Activated effector memory CD4-positive, alpha-beta T cell treated with Interleukin-2 at 50 U/mL for 16 hours (primary cell): ENCODE results near the gene ITPRID2.

Experiments used
- DNase-seq: peaks from one replicate; pipeline ENCODE4 v3.0.0-alpha.2; 2020

The ITPRID2 gene

DNA sequence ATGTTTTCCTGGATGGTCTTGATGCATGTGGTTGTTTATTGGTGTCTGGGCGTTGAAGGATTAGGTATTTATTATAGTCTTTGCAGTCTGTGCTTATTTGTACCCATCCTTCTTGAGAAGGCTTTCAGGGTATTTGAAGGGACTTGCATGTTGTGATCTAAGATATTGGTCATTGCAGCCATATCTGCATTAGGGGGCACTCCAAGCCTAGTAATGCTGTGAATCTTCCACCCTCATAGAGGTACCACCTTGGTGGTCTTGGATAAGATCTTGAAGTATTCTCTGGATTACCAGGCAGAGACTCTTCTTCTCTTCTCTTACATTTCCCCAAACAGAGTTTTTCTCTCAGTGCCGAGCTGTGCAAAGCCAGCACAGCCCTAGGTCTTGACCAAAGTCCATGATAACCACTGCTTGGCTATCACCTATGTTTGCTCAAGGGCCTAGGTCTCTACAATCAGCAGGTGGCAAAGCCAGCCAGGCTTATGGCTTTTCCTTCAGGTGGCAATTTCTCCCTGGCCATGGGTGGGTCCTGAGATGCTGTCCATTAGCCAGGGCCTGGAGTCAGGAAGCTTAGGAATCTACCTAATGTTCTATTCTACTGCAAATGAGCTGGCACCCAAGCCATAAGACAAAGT is 78.7 kb downstream of the ITPRID2 start:
- DNase-seq: no peak

DNA sequence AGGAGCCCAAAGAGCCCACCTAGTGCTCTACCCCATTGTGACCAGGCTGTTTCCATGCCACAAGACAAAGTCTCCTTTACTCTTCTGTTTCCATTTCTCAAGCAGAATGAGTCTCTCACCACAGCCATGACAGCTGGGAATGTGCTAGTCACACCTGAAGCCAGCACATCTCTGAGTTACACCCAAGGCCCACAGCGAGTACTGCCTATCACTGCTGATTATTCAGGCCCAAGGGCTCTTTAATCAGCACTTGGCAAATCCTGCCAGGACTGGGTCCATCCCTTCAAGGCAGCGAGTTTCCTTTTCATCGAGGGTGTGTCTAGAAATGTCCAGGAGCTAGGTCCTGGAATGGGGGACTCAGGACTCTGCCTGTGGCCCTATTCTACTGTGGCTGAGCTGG is 79.5 kb downstream of the ITPRID2 start:
- no peak for DNase-seq

DNA sequence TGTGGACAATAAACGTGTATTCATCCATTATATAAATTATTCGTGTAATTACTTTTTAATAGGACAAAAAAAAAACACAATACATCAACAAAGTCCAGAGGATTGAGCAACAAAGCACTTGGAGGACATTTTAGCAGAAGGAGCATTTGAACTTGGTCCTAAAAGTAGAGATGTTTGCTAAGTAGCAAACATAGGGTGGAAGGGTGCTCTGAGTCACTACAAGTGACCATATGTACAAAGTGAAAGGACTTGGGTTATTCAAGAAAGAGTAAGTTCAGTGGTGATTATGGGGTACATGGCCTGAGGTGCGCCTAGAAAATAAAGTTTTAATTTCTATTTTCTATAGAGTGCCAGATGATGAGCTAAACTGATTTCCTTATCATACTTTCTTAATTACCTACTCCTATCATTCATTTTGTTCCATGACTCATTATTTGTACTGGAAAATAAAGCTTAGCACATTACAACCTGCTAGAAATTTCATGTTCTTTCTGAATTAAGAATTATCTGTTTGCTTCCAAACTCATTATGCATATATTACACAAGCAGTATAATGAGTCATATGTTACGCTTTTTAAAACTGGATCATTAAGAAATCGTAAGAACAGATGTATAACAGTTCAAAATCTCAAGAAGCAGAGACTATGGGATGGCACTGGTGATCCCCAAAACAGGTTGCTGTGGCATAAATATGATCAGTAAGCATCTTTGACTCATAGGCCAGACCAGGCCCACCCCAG is 81.1 kb downstream of the ITPRID2 start:
- DNase-seq: no peak

DNA sequence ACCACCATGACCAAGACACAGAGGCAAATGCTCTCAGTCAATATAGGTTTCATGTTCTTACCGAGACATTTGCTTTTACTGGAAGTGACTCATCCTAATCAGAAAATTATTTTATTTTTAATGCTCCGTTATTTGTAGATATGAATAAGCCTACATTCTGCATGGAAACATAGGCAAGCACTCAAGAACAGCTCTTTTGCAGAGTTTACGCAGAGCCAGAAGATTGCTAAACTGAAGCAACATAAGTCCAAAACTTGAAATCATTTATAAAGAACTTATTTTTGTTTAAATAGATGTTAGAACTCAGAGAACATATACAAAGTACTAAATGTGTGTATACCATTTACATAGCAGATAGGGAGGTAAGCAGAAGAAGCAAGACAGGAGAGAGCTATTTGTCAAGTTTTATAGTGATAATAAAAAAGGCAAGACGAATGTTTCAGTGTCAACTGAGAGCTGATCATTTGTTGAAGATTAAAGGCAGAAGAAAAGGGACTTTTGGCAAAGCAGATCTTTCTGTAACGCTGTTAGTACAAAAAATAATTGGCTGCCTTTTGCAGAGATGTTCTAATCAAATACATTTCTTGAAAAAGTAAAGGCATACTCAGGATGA is 81.7 kb downstream of the ITPRID2 start:
- no peak for DNase-seq

- DNase-seq: no peak
Observed at GRCh38 chr2:181977661-181978350, 86.3 kb downstream of the ITPRID2 start.

- DNase-seq: no peak
Observed at GRCh38 chr2:181978351-181979150, 87.0 kb downstream of the ITPRID2 start.
